ENCODE measurements around the gene KCNJ4.

KCNJ4 gene

DNA sequence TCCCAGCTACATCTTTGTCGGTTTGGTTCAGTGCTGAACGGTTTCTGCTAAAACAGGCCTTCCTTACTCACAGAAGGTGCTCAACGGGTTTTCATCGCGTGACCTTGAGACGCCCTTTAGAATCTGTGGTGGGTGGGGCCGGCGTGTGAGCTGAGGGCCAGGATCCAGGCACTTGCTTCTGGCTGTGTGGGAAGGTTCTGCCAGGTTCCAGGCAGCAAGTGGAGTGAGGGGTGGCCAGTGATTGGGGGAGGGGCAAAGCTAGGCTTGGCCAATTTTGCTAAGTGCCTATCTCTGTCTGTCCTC, 35.2 kb downstream of the KCNJ4 start:
- no peak for DNase-seq (ENCODE audit: low read depth)
- H3K4me3 ChIP-seq (ENCODE audit: control insufficient read depth, low read depth, low read length), result no peak overlapping the region
- TF ChIP-seq, protein P1, sequence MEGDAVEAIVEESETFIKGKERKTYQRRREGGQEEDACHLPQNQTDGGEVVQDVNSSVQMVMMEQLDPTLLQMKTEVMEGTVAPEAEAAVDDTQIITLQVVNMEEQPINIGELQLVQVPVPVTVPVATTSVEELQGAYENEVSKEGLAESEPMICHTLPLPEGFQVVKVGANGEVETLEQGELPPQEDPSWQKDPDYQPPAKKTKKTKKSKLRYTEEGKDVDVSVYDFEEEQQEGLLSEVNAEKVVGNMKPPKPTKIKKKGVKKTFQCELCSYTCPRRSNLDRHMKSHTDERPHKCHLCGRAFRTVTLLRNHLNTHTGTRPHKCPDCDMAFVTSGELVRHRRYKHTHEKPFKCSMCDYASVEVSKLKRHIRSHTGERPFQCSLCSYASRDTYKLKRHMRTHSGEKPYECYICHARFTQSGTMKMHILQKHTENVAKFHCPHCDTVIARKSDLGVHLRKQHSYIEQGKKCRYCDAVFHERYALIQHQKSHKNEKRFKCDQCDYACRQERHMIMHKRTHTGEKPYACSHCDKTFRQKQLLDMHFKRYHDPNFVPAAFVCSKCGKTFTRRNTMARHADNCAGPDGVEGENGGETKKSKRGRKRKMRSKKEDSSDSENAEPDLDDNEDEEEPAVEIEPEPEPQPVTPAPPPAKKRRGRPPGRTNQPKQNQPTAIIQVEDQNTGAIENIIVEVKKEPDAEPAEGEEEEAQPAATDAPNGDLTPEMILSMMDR (IDR thresholded peaks at IDR 0.05; ENCODE audit: control insufficient read depth, insufficient read depth, low read depth, low read length, missing control alignments), result no peak

DNA sequence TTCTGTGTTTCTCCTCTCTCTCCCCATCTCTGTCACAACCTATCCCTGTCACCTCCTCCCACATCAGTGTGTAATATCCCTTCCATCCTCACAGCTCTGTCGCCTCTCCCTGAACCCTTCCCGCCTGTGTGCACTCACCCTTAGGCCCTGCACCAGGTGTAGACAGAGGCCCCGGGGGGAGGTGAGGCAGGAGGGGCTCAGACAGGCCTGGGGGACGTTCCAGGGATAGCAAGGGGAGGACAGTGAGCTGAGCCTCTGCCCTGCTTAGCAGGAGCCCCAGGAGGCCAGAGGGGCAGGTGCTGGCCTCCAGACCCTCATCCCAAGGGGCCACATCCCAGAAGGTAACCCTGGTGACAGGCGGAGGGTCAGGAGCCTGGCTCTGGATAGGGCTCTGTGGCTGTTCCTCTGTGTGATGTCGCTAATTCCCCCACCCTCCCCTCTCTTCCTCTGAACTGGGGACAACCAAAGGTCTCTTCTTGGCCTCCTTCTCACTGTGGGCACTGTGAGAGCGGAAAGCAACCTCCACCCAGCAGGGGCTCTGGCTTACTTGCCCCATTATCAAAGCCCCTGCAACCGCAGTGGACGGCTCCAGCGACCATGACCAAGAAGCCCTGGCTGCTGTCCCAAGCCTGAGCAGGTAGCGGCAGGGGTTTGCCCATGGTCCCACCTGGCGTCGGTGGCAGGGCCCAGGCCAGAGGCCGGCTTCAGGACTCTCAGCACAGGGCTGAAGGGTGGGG, 35.7 kb downstream of the KCNJ4 start:
- DNase-seq (ENCODE audit: low read depth), result no peak
- TF ChIP-seq, protein P1 (IDR thresholded peaks at IDR 0.05; ENCODE audit: control insufficient read depth, insufficient read depth, low read depth, low read length, missing control alignments), result no peak

DNA sequence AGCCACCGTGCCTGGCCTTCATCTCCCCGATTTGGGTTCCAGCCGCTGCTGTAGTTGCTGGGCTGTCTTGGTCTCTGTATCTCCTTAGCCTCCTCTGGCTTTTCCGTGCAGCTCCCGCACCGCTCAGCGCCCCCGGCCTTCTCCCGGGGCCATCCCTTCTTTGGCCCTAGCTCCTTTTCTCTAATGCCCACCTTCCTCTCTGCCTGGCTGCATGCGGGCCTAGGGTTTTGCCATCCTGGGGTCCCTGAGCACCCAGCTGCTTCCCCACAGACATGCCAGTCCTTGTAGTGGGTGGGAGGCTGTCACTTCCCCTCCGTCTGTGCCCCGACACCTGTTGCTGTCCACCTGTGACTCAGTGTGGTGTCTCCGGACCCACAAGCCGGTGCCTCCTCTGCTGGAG, 36.4 kb downstream of the KCNJ4 start:
- DNase-seq (ENCODE audit: low read depth), result no peak
- TF ChIP-seq, protein P1 (IDR thresholded peaks at IDR 0.05; ENCODE audit: control insufficient read depth, insufficient read depth, low read depth, low read length, missing control alignments), result no peak
- H3K4me3 ChIP-seq (ENCODE audit: control insufficient read depth, low read depth, low read length), result no peak overlapping the region

More for the DNA sequence above, 35.7 kb downstream of the KCNJ4 start:
- H3K4me3 ChIP-seq (ENCODE audit: control insufficient read depth, low read depth, low read length), result no peak overlapping the region

DNA sequence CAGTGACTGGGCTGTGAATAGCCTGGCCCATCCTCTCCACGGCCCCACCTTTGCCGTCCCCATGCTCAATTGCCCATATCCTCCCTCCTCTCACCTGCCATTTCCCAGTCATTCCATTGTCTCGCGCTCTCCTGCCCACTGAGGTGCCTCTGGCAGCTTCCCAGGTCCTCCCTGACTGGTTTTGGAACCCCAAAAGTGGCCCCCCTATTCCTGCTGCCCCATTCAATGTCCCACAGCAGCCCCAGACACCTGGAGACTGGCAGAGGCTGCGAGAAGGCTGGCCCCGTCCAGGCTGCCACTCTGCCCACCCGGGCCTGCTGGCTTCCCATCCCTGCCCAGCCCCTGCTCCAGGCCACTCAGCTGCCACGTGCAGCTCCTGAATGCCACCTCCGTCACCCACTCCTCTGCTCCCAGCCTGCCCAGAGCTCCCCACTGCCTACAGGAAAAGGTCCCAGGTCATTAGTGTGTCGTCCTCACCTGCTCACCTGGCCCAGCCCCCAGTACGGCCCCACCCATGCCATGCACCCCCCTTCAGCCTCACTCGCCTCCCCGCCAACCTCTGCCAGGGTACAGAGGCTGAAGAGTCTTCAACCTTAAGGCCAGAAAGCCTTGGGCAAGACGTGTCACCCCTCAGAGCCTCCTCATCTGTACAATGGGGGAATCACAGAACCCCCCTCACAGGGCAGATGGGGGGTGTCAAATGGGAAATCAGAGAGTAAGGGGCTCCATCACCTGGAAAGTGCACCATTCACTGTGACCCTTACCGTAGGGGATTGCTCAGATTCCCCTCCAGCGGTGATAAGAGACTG, 37.5 kb downstream of the KCNJ4 start:
- H3K4me3 ChIP-seq (ENCODE audit: control insufficient read depth, low read depth, low read length), result no peak overlapping the region
- DNase-seq (ENCODE audit: low read depth), result no peak
- TF ChIP-seq, protein P1 (IDR thresholded peaks at IDR 0.05; ENCODE audit: control insufficient read depth, insufficient read depth, low read depth, low read length, missing control alignments), result no peak

DNA sequence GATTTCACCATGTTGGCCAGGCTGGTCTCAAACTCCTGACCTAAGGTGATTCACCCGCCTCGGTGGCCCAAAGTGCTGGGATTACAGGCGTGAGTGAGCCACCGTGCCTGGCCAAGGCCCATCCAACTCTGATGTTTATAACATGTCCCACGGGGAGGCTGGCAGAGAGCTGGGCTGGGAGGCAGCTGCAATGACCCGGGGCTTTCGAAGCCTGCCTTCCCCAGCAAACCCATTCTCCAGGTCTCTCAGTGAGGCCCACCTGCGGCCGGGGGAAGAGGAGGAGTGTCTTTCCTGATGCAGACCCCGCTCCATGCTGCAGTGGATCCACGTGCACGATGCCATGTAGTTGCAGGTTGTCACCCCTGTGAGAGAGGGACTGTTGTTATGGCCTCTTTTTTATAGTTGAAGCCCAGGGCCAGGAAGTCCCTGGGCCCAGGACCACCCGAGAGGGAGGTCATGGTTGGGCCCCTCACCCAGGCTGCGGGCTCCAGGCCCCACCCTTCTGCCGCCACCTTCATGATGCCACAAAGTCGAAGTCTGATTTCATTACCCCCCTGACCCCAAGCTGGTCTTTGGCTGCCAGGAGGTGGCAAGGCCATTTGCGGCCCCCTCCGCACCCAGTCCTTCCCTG, 38.3 kb downstream of the KCNJ4 start:
- no peak overlapping the region for H3K4me3 ChIP-seq (ENCODE audit: control insufficient read depth, low read depth, low read length)
- DNase-seq (ENCODE audit: low read depth), result no peak
- TF ChIP-seq, protein P1 (IDR thresholded peaks at IDR 0.05; ENCODE audit: control insufficient read depth, insufficient read depth, low read depth, low read length, missing control alignments), result no peak

DNA sequence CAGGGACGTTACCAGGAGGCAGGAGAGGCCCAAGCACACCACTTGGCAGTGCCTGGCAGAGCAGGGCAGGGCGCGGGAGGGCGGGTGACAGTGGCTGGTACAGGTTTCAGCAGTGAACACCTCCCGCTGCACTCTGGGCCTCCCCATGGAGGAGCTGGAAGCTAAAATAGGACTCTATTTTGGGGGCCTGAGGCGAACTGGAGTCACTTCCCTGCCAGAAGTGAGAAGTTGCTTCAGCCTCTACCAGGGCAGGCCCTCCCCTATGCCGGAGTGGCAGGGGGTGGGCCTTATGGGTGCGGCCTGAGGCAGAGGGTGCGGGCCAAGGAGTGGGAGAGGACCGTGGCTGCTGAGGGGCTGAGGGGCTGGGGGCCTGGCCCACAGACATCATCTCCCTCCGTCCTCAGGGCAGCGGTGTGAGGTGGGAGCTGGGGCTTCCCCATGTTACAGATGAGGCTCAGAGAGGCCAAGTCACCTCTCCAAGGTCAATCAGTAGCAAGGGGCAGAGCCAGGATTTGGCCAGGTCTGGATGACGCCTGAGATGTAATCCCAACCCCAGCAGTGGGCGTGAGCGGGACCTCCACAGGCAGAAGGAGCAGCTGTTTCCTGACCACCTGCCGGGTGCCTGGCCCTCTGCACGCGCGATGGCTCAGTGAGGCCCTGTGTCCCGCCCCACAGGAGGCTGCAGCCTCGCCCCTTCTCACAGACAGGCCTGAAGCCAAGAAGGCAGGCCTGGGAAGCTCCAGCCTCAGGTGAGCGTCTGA, 39.3 kb downstream of the KCNJ4 start:
- no peak for DNase-seq (ENCODE audit: low read depth)
- no peak overlapping the region for H3K4me3 ChIP-seq (ENCODE audit: control insufficient read depth, low read depth, low read length)
- TF ChIP-seq, protein P1 (IDR thresholded peaks at IDR 0.05; ENCODE audit: control insufficient read depth, insufficient read depth, low read depth, low read length, missing control alignments), result no peak
